Parathyroid adenoma (tissue), 2 donors: ENCODE measurements around the gene ARHGAP6.

Experiments used
- H2AFZ ChIP-seq: fragments of 300-600 bp; sonication (generic); one replicate; pipeline ENCODE4 v1.7.0; 2017; ENCODE audit warnings: antibody characterized with exemption, mild to moderate bottlenecking
- H3K27ac ChIP-seq: fragments of 300-600 bp; sonication (generic); one replicate; pipeline ENCODE4 v1.7.0; 2017
- H3K27me3 ChIP-seq: fragments of 300-600 bp; sonication (generic); one replicate; pipeline ENCODE4 v1.7.0; 2017; ENCODE audit warnings: low read length; ENCODE audit not compliant: control insufficient read depth, insufficient read depth
- H3K36me3 ChIP-seq: fragments of 300-600 bp; sonication (generic); one replicate; pipeline ENCODE4 v1.7.0; 2017; ENCODE audit warnings: low read length; ENCODE audit not compliant: control insufficient read depth, insufficient read depth
- H3K4me1 ChIP-seq: fragments of 300-600 bp; sonication (generic); one replicate; pipeline ENCODE4 v1.7.0; 2017; ENCODE audit warnings: control low read depth
- H3K4me2 ChIP-seq: fragments of 300-600 bp; sonication (generic); one replicate; pipeline ENCODE4 v1.7.0; 2017; ENCODE audit warnings: low read length
- H3K4me3 ChIP-seq: fragments of 300-600 bp; sonication (generic); one replicate; pipeline ENCODE4 v1.7.0; 2017; ENCODE audit warnings: low read depth, low read length
- H3K79me2 ChIP-seq: fragments of 300-600 bp; sonication (generic); one replicate; pipeline ENCODE4 v1.7.0; 2017; ENCODE audit warnings: control low read depth
- H3K9ac ChIP-seq: fragments of 300-600 bp; sonication (generic); one replicate; pipeline ENCODE4 v1.7.0; 2017; ENCODE audit warnings: mild to moderate bottlenecking
- H3K9me3 ChIP-seq: fragments of 300-600 bp; sonication (generic); one replicate; pipeline ENCODE4 v1.7.0; 2017; ENCODE audit warnings: low read length; ENCODE audit not compliant: control insufficient read depth
- TF ChIP-seq, protein P1 (sequence below): fragments of 300-600 bp; sonication (generic); IDR thresholded peaks from one replicate; pipeline ENCODE4 v1.7.0; 2017; ENCODE audit warnings: antibody characterized with exemption, mild to moderate bottlenecking
- donor health status: primary hyperparathyroidism.

The ARHGAP6 gene

DNA sequence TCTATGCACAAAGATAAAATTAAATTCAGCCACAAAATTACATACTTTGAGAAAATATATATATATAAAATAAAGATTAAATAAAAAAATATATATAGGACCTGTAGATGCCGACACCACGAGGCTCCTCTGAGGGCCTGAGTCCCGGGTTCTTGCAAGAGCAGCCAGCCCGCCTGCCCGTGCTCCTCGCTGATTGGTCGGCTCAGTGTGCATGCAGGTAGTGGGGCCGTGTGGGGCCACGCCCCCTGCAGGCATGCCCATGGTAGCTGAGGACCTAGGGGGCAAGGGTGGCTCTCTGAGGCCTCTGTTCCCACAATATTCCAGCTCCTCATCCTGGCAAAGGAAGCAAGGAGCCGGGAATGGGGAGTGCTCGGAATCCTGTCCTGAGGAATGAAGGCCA lies 453.0 kb downstream of the ARHGAP6 start:
- Histone ChIP-seq H3K27ac (no peak overlapping the region), H3K27me3 (no peaks in the 10 kb centered on the region), H3K79me2 (no peaks in the 10 kb centered on the region), H2AFZ (no peak overlapping the region), H3K4me3 (no peak overlapping the region), H3K36me3 (no peaks in the 10 kb centered on the region), H3K4me2 (no peak overlapping the region), H3K9me3 (no peaks in the 10 kb centered on the region), H3K9ac (no peak overlapping the region), H3K4me1 (no peaks in the 10 kb centered on the region)
- TF ChIP-seq, protein P1, sequence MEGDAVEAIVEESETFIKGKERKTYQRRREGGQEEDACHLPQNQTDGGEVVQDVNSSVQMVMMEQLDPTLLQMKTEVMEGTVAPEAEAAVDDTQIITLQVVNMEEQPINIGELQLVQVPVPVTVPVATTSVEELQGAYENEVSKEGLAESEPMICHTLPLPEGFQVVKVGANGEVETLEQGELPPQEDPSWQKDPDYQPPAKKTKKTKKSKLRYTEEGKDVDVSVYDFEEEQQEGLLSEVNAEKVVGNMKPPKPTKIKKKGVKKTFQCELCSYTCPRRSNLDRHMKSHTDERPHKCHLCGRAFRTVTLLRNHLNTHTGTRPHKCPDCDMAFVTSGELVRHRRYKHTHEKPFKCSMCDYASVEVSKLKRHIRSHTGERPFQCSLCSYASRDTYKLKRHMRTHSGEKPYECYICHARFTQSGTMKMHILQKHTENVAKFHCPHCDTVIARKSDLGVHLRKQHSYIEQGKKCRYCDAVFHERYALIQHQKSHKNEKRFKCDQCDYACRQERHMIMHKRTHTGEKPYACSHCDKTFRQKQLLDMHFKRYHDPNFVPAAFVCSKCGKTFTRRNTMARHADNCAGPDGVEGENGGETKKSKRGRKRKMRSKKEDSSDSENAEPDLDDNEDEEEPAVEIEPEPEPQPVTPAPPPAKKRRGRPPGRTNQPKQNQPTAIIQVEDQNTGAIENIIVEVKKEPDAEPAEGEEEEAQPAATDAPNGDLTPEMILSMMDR, result no peak

DNA sequence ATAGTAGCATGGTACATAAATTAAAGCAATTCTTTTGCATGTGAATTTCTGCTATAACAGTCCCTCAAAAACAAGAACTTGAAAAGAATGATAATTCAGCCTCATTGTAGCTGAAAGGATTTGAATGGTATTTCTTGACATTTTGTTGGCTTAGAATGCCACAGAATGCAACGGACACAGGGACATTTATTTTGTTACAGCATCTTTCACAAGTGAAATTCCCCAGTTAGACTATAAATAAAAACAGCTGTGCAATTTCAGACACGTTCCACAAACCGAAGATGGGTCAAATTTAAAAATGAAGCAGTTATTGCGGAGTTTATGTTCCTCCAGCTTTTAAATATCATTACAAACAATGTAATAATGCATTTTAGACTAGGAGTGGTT lies 455.3 kb downstream of the ARHGAP6 start:
- Histone ChIP-seq H3K9me3 (no peaks in the 10 kb centered on the region), H3K9ac (no peak overlapping the region), H3K79me2 (no peaks in the 10 kb centered on the region), H3K4me3 (no peak overlapping the region), H3K36me3 (no peaks in the 10 kb centered on the region), H3K27me3 (no peaks in the 10 kb centered on the region), H3K4me2 (no peak overlapping the region), H3K27ac (no peak overlapping the region), H3K4me1 (no peaks in the 10 kb centered on the region), H2AFZ (no peak overlapping the region)
- TF ChIP-seq, protein P1, result no peak

GRCh38 chrX:11209798-11210414 lies 455.8 kb downstream of the ARHGAP6 start:
- no peaks in the 10 kb centered on the region for H3K79me2 ChIP-seq
- TF ChIP-seq, protein P1, result no peak
- no peaks in the 10 kb centered on the region for H3K36me3 ChIP-seq

DNA sequence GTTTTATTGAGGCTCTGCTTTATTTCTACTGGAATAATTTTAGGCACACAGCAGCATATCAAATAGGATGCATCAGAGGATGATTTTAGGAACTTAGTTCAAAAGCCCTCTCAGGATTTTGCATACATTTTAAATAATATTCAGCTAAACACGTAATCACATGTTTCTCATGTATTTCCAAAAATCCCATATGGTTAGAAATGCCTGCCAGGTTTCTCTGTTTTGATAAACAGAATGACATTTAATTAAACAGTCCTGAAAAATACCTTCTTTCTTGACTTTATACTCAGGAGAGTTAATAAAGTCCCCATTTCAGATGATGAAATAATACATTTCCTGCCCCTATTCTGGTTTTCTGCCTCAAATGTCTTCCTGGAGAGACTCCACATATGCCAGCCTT lies 459.0 kb downstream of the ARHGAP6 start:
- Histone ChIP-seq H3K27ac (no peak overlapping the region), H3K9ac (no peak overlapping the region), H3K27me3 (no peaks in the 10 kb centered on the region), H2AFZ (no peak overlapping the region), H3K79me2 (no peaks in the 10 kb centered on the region), H3K9me3 (no peaks in the 10 kb centered on the region), H3K4me2 (no peak overlapping the region), H3K4me1 (no peaks in the 10 kb centered on the region), H3K4me3 (no peak overlapping the region), H3K36me3 (no peaks in the 10 kb centered on the region)
- TF ChIP-seq, protein P1, result no peak

More at GRCh38 chrX:11209798-11210414, 455.8 kb downstream of the ARHGAP6 start:
- H3K4me3 ChIP-seq, result no peak overlapping the region
- H3K27ac ChIP-seq, result no peak overlapping the region
- no peaks in the 10 kb centered on the region for H3K9me3 ChIP-seq
- H3K27me3 ChIP-seq, result no peaks in the 10 kb centered on the region
- H3K4me1 ChIP-seq, result no peaks in the 10 kb centered on the region
- H3K4me2 ChIP-seq, result no peak overlapping the region
- H2AFZ ChIP-seq, result no peak overlapping the region
- no peak overlapping the region for H3K9ac ChIP-seq

- Histone ChIP-seq H3K27ac (no peak overlapping the region), H3K4me3 (no peak overlapping the region), H3K9ac (no peak overlapping the region), H3K4me2 (no peak overlapping the region), H2AFZ (no peak overlapping the region), H3K27me3 (no peaks in the 10 kb centered on the region), H3K4me1 (no peaks in the 10 kb centered on the region), H3K79me2 (no peaks in the 10 kb centered on the region), H3K9me3 (no peaks in the 10 kb centered on the region), H3K36me3 (no peaks in the 10 kb centered on the region)
- TF ChIP-seq, protein P1, result no peak
Measured at GRCh38 chrX:11205796-11206195, 459.9 kb downstream of the ARHGAP6 start.
